Measurements from ENCODE around the gene FUT1. TPM values are rescaled to one million over a fixed set of nuclear protein-coding genes. Genes with fewer than 3 reads are reported as not detected.
A peak's percentile ranks its signal among the peaks of the same experiment; 100 is the strongest.

Gene FUT1
- total RNA-seq, 1 experiment from 2014 or later, result 30.5 TPM

DNA sequence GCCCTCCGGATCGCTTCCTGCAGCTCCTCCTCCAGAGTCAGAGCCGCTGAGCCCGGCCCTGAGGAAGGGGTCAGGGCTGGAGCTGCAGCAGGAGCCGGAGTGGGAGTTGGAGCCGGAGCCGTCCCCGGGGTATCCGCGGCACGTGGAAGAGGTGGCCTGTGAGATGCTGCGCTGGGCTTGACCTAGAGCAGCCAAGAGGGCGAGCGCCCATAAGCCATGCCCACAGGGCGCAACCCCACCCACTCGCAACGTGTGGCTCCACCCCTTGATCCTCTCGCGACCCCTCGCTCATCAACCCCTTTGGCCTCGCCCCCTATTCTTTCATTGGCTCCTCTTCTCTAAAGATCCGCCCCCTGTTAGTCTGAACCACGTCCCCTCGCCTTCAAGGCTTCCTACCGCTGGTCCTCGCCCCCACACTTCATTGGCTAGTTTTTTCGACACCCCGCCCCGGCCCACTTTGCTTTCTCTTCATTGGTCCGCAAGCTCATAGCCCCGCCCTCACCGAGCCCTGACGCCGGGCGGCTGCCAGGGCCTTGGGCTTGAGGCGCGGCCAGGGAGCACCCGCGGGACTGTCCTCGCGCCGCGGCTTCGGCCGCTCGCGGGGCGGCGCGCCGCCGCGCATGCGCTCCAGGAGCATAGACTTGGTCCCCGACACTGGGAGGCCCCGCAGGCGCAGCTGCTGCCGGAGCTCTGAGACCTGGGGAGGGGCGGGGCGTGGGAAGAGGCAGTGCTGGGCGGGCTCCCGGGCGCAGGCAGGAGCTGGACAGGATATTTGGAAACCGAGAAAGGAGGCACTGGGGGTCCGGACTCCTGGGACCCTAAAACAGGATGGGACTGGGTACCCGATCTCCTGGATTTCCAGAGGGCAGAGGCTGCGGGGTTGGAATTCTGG is 38.3 kb downstream of the FUT1 start:
- peak; percentile 100 for DNase-seq
- H3K27me3 Mint-ChIP-seq (ENCODE audit: insufficient read depth, unreplicated experiment), result no peaks in the 10 kb centered on the region
- H3K4me1 Mint-ChIP-seq (ENCODE audit: low read depth, unreplicated experiment), result peaks cover 33% of the 10 kb centered on the region
- no TSS peak for BruUV-seq (replicated peaks)
- peaks cover 4% of the 10 kb centered on the region; the same call in 1 of the 2 replicates for H3K9me3 ChIP-seq
- peak overlapping the region; percentile 84 for H3K4me3 Mint-ChIP-seq (ENCODE audit: unreplicated experiment)
- peaks cover 27% of the 10 kb centered on the region for H3K36me3 Mint-ChIP-seq (ENCODE audit: insufficient read depth, unreplicated experiment)
- peak overlapping the region; percentile 75 for H3K4me3 ChIP-seq (ENCODE audit: low read depth, low read length)
- ChIA-PET CTCF (interaction anchor here (0.6 to 3.3 kb wide), 16 partner anchors 11 to 399 kb away, joined by 3 to 37 read pairs (median 4); partner anchors contain the start of genes CA11, FUT2 and KCNA7), POLR2A (interaction anchor here (0.6 to 1.7 kb wide), 11 partner anchors 11 to 280 kb away, joined by 3 to 12 read pairs (median 4); partner anchors contain the start of genes CA11, FUT2, GYS1 and PPP1R15A)
- H3K27me3 ChIP-seq (replicated peaks; ENCODE audit: control insufficient read depth, insufficient read depth, low read length), result no peaks in the 10 kb centered on the region
- H3K9me3 Mint-ChIP-seq (ENCODE audit: unreplicated experiment), result no peaks in the 10 kb centered on the region
- TF ChIP-seq, protein P1, sequence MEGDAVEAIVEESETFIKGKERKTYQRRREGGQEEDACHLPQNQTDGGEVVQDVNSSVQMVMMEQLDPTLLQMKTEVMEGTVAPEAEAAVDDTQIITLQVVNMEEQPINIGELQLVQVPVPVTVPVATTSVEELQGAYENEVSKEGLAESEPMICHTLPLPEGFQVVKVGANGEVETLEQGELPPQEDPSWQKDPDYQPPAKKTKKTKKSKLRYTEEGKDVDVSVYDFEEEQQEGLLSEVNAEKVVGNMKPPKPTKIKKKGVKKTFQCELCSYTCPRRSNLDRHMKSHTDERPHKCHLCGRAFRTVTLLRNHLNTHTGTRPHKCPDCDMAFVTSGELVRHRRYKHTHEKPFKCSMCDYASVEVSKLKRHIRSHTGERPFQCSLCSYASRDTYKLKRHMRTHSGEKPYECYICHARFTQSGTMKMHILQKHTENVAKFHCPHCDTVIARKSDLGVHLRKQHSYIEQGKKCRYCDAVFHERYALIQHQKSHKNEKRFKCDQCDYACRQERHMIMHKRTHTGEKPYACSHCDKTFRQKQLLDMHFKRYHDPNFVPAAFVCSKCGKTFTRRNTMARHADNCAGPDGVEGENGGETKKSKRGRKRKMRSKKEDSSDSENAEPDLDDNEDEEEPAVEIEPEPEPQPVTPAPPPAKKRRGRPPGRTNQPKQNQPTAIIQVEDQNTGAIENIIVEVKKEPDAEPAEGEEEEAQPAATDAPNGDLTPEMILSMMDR (IDR thresholded peaks at IDR 0.05; ENCODE audit: insufficient read depth in 1 of 2, low read depth in 1 of 2, low read length in 1 of 2, severe bottlenecking in 1 of 2, unreplicated experiment in 1 of 2), result no peak
- H3K27ac Mint-ChIP-seq (ENCODE audit: unreplicated experiment), result peak overlapping the region; percentile 90
- no peaks in the 10 kb centered on the region for H3K36me3 ChIP-seq (ENCODE audit: control insufficient read depth, insufficient read depth, low read length)
- H3K4me1 ChIP-seq, result peaks cover 16% of the 10 kb centered on the region
- intact Hi-C loops (cut with micrococcal nuclease; ENCODE audit: unreplicated experiment), result loop anchor here (1.0 to 5.0 kb wide), 4 partner anchors 19 to 68 kb away; partner anchors contain the start of genes CA11 and FUT2

DNA sequence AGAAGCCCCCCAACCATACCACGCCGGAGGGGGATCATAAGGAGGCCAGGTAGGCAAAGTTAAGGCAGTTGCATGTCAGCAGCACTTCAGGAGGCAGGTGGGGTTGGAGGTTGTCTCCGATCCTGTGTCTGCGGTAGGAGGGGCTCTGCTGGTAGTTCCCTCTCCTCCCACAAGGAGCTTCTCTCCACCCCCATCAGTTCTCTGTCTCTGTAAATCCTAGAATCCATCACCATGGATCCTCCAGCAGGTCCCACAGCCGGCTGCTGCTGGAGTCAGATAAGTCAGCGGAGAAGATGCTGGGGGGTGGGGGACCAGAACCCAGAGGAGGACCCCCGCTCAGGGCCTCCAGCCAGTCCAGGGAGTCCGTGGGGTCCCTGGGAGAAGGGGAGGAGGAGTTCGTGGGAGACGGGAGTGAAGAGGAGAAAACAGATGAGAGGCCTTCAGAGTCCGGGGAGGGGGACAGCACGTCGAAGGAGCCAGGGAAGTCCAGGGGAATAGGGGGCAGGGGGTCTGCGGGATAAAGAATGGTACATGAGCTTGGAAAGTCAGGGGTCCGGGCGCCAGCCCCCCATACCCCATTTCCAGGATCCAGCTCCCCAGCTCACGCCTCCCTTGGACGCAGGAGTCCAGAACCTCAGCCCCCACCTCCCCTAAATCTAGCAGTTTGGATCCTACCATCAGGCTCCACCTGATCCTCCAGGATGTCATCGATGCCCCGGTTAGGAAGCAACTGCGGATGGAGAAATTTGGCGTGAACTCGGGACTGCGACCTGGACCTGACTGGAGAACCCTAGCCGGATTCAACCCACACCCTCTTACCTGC is 39.2 kb downstream of the FUT1 start:
- Mint-ChIP-seq H3K9me3 (ENCODE audit: unreplicated experiment) (no peaks in the 10 kb centered on the region), H3K27me3 (ENCODE audit: insufficient read depth, unreplicated experiment) (no peaks in the 10 kb centered on the region), H3K4me1 (ENCODE audit: low read depth, unreplicated experiment) (peaks cover 25% of the 10 kb centered on the region), H3K4me3 (ENCODE audit: unreplicated experiment) (peak overlapping the region; percentile 84), H3K36me3 (ENCODE audit: insufficient read depth, unreplicated experiment) (peaks cover 27% of the 10 kb centered on the region), H3K27ac (ENCODE audit: unreplicated experiment) (peak overlapping the region; percentile 90)
- POLR2A ChIA-PET, result interaction anchor here (0.6 to 1.7 kb wide), 9 partner anchors 12 to 280 kb away, joined by 3 to 12 read pairs (median 4); partner anchors contain the start of genes CA11, FUT2, PPP1R15A and RUVBL2
- DNase-seq, result peak; percentile 56 to 64
- CTCF ChIA-PET, result interaction anchor here (1.0 to 3.3 kb wide), 11 partner anchors 12 to 392 kb away, joined by 3 to 37 read pairs (median 6); partner anchors contain the start of genes CA11 and FUT2
- TF ChIP-seq, protein P1 (IDR thresholded peaks at IDR 0.05; ENCODE audit: insufficient read depth in 1 of 2, low read depth in 1 of 2, low read length in 1 of 2, severe bottlenecking in 1 of 2, unreplicated experiment in 1 of 2), result peak; percentile 31 to 35
- H3K4me1 ChIP-seq, result peaks cover 16% of the 10 kb centered on the region
- peak overlapping the region; percentile 74 for H3K4me3 ChIP-seq (ENCODE audit: low read depth, low read length)
- H3K9me3 ChIP-seq, result peaks cover 7% of the 10 kb centered on the region; the same call in 1 of the 2 replicates
- intact Hi-C loops (cut with micrococcal nuclease; ENCODE audit: unreplicated experiment), result loop anchor here (5.0 kb wide), 1 partner anchor 36 kb away; no protein-coding TSS in a partner anchor
- TSS peak; percentile 25 for BruUV-seq (replicated peaks)
- H3K27me3 ChIP-seq (replicated peaks; ENCODE audit: control insufficient read depth, insufficient read depth, low read length), result no peaks in the 10 kb centered on the region
- H3K36me3 ChIP-seq (ENCODE audit: control insufficient read depth, insufficient read depth, low read length), result no peaks in the 10 kb centered on the region
